A549 (cell line): ENCODE measurements around the gene PRSS23. TPM values are rescaled to one million over a fixed set of nuclear protein-coding genes. Genes with fewer than 3 reads are reported as not detected.

Experiments
- ATAC-seq, 2 experiments: fragments of 200-7000 bp in 1 of 2; fragments of >200 bp in 1 of 2; cut with Nextera tagmentation in 1 of 2; cut with Tn5 transposase in 1 of 2; 3 replicates each; pipeline versions ENCODE4 v1.8.0 to v1.9.1; 2018 to 2020; ENCODE audit warnings: mild to moderate bottlenecking in 1 of 2, moderate library complexity in 1 of 2
- CTCF ChIA-PET: fragments of 300-600 bp; sonication (Branson Sonifier 250); formaldehyde crosslinking; extraction: SDS; loops from one replicate; lab custom pipeline; 2021; ENCODE audit warnings: antibody characterized with exemption, inconsistent platforms; lab: Yijun Ruan, JAX
- POLR2A ChIA-PET: fragments of 350-600 bp; formaldehyde crosslinking; extraction: SDS; loops from one replicate; lab custom pipeline; 2021; ENCODE audit warnings: antibody characterized with exemption, inconsistent platforms; lab: Yijun Ruan, JAX
- DNase-seq, 2 experiments: peaks; one replicate each; pipeline versions ENCODE4 v3.0.0 to v3.0.0-alpha.2; 2011 to 2016; ENCODE audit warnings: low read depth in 1 of 2, low spot score in 1 of 2
- FAIRE-seq: peaks from 2 replicates; lab custom pipeline; 2011; peaks lifted over from hg19 to GRCh38; lab: Jason Lieb, UNC
- H3K27ac ChIP-seq, 2 experiments: fragments of >200 bp; sonication (Bioruptor Twin); formaldehyde crosslinking; 3 replicates each; pipeline ENCODE4 v1.5.1; 2016 to 2017
- H3K4me1 ChIP-seq: fragments of >200 bp; sonication (Bioruptor Twin); formaldehyde crosslinking; 3 replicates; pipeline ENCODE4 v1.6.1; 2016
- H3K4me2 ChIP-seq: fragments of >200 bp; sonication (Bioruptor Twin); formaldehyde crosslinking; 3 replicates; pipeline ENCODE4 v1.6.1; 2016
- H3K4me3 ChIP-seq: fragments of >200 bp; sonication (Bioruptor Twin); formaldehyde crosslinking; 3 replicates; pipeline ENCODE4 v1.5.1; 2016
- H3K9me3 ChIP-seq: fragments of >200 bp; sonication (Bioruptor Twin); formaldehyde crosslinking; 3 replicates; pipeline ENCODE4 v1.6.1; 2016
- ATOH8 ChIP-seq: fragments of 250-450 bp; sonication (Bioruptor Pico); IDR thresholded peaks from 2 replicates; pipeline ENCODE4 v1.5.0; 2020; ENCODE audit warnings: low read depth, mild to moderate bottlenecking, moderate library complexity
- BHLHE40 ChIP-seq: IDR thresholded peaks from 2 replicates; pipeline ENCODE4 v1.6.1; 2012; ENCODE audit warnings: low read depth, low read length, inconsistent platforms
- CBX8 ChIP-seq: fragments of 200-600 bp; sonication (generic); IDR thresholded peaks from 2 replicates; pipeline ENCODE4 v1.6.1; 2016
- CEBPB ChIP-seq, 2 experiments: fragments of >200 bp in 1 of 2; sonication (Bioruptor Twin) in 1 of 2; formaldehyde crosslinking in 1 of 2; IDR thresholded peaks; 2 replicates each; pipeline ENCODE4 v1.6.1; 2012 to 2016
- CHD2 ChIP-seq: fragments of 150-350 bp; IDR thresholded peaks from 2 replicates; pipeline ENCODE4 v1.6.1; 2014; ENCODE audit warnings: low read length; ENCODE audit not compliant: partially characterized antibody
- EHF ChIP-seq: fragments of 250-450 bp; sonication (Bioruptor Pico); IDR thresholded peaks from 2 replicates; pipeline ENCODE4 v1.5.0; 2020; ENCODE audit warnings: mild to moderate bottlenecking
- FOSB ChIP-seq: fragments of 250-450 bp; sonication (Bioruptor Pico); IDR thresholded peaks from 2 replicates; pipeline ENCODE4 v1.5.0; 2020; ENCODE audit warnings: mild to moderate bottlenecking, moderate library complexity
- FOSL2 ChIP-seq, 2 experiments: fragments of 450-650 bp in 1 of 2; fragments of >200 bp in 1 of 2; sonication (Bioruptor Twin) in 1 of 2; formaldehyde crosslinking; IDR thresholded peaks; 2 replicates each; pipeline versions ENCODE4 v1.5.0 to v1.6.1; 2016 to 2020; ENCODE audit warnings: mild to moderate bottlenecking in 1 of 2, moderate library complexity in 1 of 2
- GATA3 ChIP-seq: IDR thresholded peaks from 2 replicates; pipeline ENCODE4 v1.6.1; 2012; ENCODE audit warnings: borderline replicate concordance
- HEYL ChIP-seq: fragments of 250-450 bp; sonication (Bioruptor Pico); IDR thresholded peaks from 2 replicates; pipeline ENCODE4 v1.8.0; 2021; ENCODE audit warnings: mild to moderate bottlenecking, moderate library complexity
- HMGXB4 ChIP-seq: fragments of 250-450 bp; sonication (Bioruptor Pico); IDR thresholded peaks from 2 replicates; pipeline ENCODE4 v1.5.0; 2021; ENCODE audit warnings: mild to moderate bottlenecking, moderate library complexity, borderline replicate concordance
- HOXA7 ChIP-seq: fragments of 250-450 bp; sonication (Bioruptor Pico); IDR thresholded peaks from 2 replicates; pipeline ENCODE4 v1.5.0; 2020; ENCODE audit warnings: mild to moderate bottlenecking, moderate library complexity
- HOXB13 ChIP-seq: fragments of 250-450 bp; sonication (Bioruptor Pico); IDR thresholded peaks from 2 replicates; pipeline ENCODE4 v1.5.0; 2020; ENCODE audit warnings: low read depth, mild to moderate bottlenecking, moderate library complexity
- JUN ChIP-seq, 2 experiments: fragments of >200 bp; sonication (Bioruptor Twin); formaldehyde crosslinking; IDR thresholded peaks; 2 replicates in 1 of 2; 3 replicates in 1 of 2; pipeline ENCODE4 v1.6.1; 2016 to 2017
- KDM1A ChIP-seq: fragments of 200-600 bp; sonication (generic); IDR thresholded peaks from 2 replicates; pipeline ENCODE4 v1.6.1; 2016; ENCODE audit warnings: low read depth, mild to moderate bottlenecking
- KDM5A ChIP-seq: fragments of 200-600 bp; sonication (generic); IDR thresholded peaks from 2 replicates; pipeline ENCODE4 v1.6.1; 2016; ENCODE audit warnings: antibody characterized with exemption, mild to moderate bottlenecking
- MAFK ChIP-seq: fragments of 450-650 bp; IDR thresholded peaks from 2 replicates; pipeline ENCODE4 v1.6.1; 2014; ENCODE audit not compliant: partially characterized antibody
- MAZ ChIP-seq: fragments of 150-350 bp; IDR thresholded peaks from 2 replicates; pipeline ENCODE4 v1.6.1; 2014; ENCODE audit warnings: antibody characterized with exemption, low read depth, low read length, borderline replicate concordance
- NPAS2 ChIP-seq: fragments of 250-450 bp; sonication (Bioruptor Pico); IDR thresholded peaks from 2 replicates; pipeline ENCODE4 v1.8.0; 2022; ENCODE audit warnings: mild to moderate bottlenecking, moderate library complexity, borderline replicate concordance
- NR3C1 ChIP-seq: fragments of >200 bp; sonication (Bioruptor Twin); formaldehyde crosslinking; IDR thresholded peaks from 3 replicates; pipeline ENCODE4 v1.6.1; 2017
- PHF8 ChIP-seq: fragments of 200-600 bp; sonication (generic); IDR thresholded peaks from 2 replicates; pipeline ENCODE4 v1.6.1; 2016; ENCODE audit warnings: low read depth, mild to moderate bottlenecking, antibody characterized with exemption, moderate library complexity, borderline replicate concordance
- POLR2A ChIP-seq: IDR thresholded peaks from 2 replicates; pipeline ENCODE4 v1.6.1; 2012; ENCODE audit warnings: mild to moderate bottlenecking, low read length
- POLR2AphosphoS2 ChIP-seq: conservative IDR thresholded peaks from 2 replicates; pipeline ENCODE4 v1.6.1; 2012; ENCODE audit warnings: low read length, improper control_type of control experiment, inconsistent platforms
- RAD21 ChIP-seq, 2 experiments: fragments of >200 bp in 1 of 2; sonication (Bioruptor Twin) in 1 of 2; formaldehyde crosslinking in 1 of 2; IDR thresholded peaks in 1 of 2; conservative IDR thresholded peaks in 1 of 2; 2 replicates in 1 of 2; 3 replicates in 1 of 2; pipeline ENCODE4 v1.6.1; 2012 to 2018; ENCODE audit warnings: inconsistent platforms in 1 of 2
- REST ChIP-seq: fragments of 200-600 bp; sonication (generic); IDR thresholded peaks from 2 replicates; pipeline ENCODE4 v1.6.1; 2016; ENCODE audit warnings: antibody characterized with exemption, mild to moderate bottlenecking, moderate library complexity
- SMC3 ChIP-seq: fragments of >200 bp; sonication (Bioruptor Twin); formaldehyde crosslinking; IDR thresholded peaks from 3 replicates; pipeline ENCODE4 v1.6.1; 2018; ENCODE audit warnings: inconsistent platforms
- SREBF2 ChIP-seq: fragments of 450-650 bp; IDR thresholded peaks from 2 replicates; pipeline ENCODE4 v1.6.1; 2014; ENCODE audit warnings: mild to moderate bottlenecking, moderate library complexity
- TFCP2L1 ChIP-seq: fragments of 250-450 bp; sonication (Bioruptor Pico); IDR thresholded peaks from 2 replicates; pipeline ENCODE4 v1.5.0; 2021; ENCODE audit warnings: mild to moderate bottlenecking
- ZC3H11A ChIP-seq: fragments of 450-650 bp; IDR thresholded peaks from 2 replicates; pipeline ENCODE4 v1.6.1; 2014; ENCODE audit warnings: antibody characterized with exemption, mild to moderate bottlenecking
- WGBS: methylation state at CpG from one replicate; pipeline ENCODE4 v1.1.6; 2017; ENCODE audit errors: missing lambda C conversion rate; 5-methylcytosine and 5-hydroxymethylcytosine counted together
- polyA plus RNA-seq, 4 experiments: library from polyadenylated mRNA; depleted of rRNA in 3 of 4; stranded (reverse); fragments of >200 nt; fragmentation: RNase III in 1 of 4; extraction: RNeasy Plus Mini Kit Qiagen cat#74134 plus additional on column Dnase treatment in 1 of 4; gene quantifications; 2 replicates in 3 of 4; 3 replicates in 1 of 4; pipeline ENCODE4 v1.2.3, GENCODE V29; 2011 to 2017

Gene PRSS23
- polyA plus RNA-seq, 2 of the 4 experiments (the other 2 are of a cell fraction): 217 to 240 TPM

- TF ChIP-seq MAZ (no peak), FOSL2 (IDR thresholded peaks at IDR 0.05) (no peak), FOSL2 (CRISPR knock-in tag; IDR thresholded peaks at IDR 0.05) (no peak), CBX8 (no peak), ATOH8 (no peak), BHLHE40 (no peak), POLR2A (no peak), PHF8 (no peak), KDM5A (no peak), GATA3 (peak; percentile 89), RAD21 (conservative IDR thresholded peaks at IDR 0.05 in 1 of 2, IDR thresholded peaks at IDR 0.05 in 1 of 2) (no peak), MAFK (peak; percentile 85), CHD2 (no peak), EHF (CRISPR knock-in tag) (no peak), ZC3H11A (no peak), HOXA7 (CRISPR knock-in tag) (0 out of 2 replicates have a peak, but pooled peaks have one; percentile 38), NR3C1 (no peak), TFCP2L1 (CRISPR knock-in tag) (no peak)
These were observed 10.1 kb upstream of the PRSS23 start (continued) for GRCh38 chr11:86790195-86790725.

GRCh38 chr11:86790867-86791849, 9.2 kb upstream of the PRSS23 start:
- CTCF ChIA-PET: interaction anchor here (0.7 to 3.1 kb wide), 6 partner anchors 8 to 183 kb away, joined by 3 to 11 read pairs (median 6); partner anchors contain the start of gene PRSS23
- POLR2A ChIA-PET: interaction anchor here (1.0 to 2.9 kb wide), 4 partner anchors 9 to 307 kb away, joined by 3 to 28 read pairs (median 3); partner anchors contain the start of gene PRSS23
- FAIRE-seq: no peak
- TF ChIP-seq REST: no peak
- Histone ChIP-seq H3K4me1 (peaks cover 29% of the 10 kb centered on the region), H3K4me3 (no peak overlapping the region), H3K27ac (peak overlapping the region; percentile 44 to 76; a peak in 5 of 6 replicates), H3K4me2 (peak overlapping the region; percentile 3; the same call in 1 of the 3 replicates), H3K9me3 (no peaks in the 10 kb centered on the region)
- WGBS: 86% methylated on average over 5 of the region's 5 CpGs
- peak in 1 of 2 experiments; percentile 35; a peak in 3 of 6 replicates for ATAC-seq
- DNase-seq: no peak

- no peaks in the 10 kb centered on the region for H3K9me3 ChIP-seq
- H3K4me3 ChIP-seq: no peak overlapping the region
- FAIRE-seq: no peak
- POLR2A ChIA-PET: interaction anchor here (1.0 to 2.9 kb wide), 3 partner anchors 8 to 55 kb away, joined by 3 to 28 read pairs (median 3); partner anchors contain the start of gene PRSS23
- 88% methylated on average over 3 of the region's 3 CpGs for WGBS
- CTCF ChIA-PET: interaction anchor here (0.7 to 3.1 kb wide), 4 partner anchors 7 to 184 kb away, joined by 3 to 11 read pairs (median 4); partner anchors contain the start of gene PRSS23
- peak overlapping the region; percentile 2 to 76; a peak in 3 of 6 replicates for H3K27ac ChIP-seq
- H3K4me2 ChIP-seq: no peak overlapping the region
- no peak for ATAC-seq
- DNase-seq: no peak
- H3K4me1 ChIP-seq: peaks cover 37% of the 10 kb centered on the region
- no peak for TF ChIP-seq HOXB13 (CRISPR knock-in tag)
- no peak for TF ChIP-seq HEYL (CRISPR knock-in tag)
- TF ChIP-seq NPAS2 (CRISPR knock-in tag): no peak
- TF ChIP-seq SREBF2: no peak
- TF ChIP-seq HMGXB4: no peak
- no peak for TF ChIP-seq MAZ
- TF ChIP-seq FOSB (CRISPR knock-in tag): no peak
- no peak for TF ChIP-seq JUN (IDR thresholded peaks at IDR 0.05)
- TF ChIP-seq POLR2AphosphoS2: no peak
- TF ChIP-seq KDM1A: no peak
- no peak for TF ChIP-seq CEBPB (IDR thresholded peaks at IDR 0.05)
- no peak for TF ChIP-seq SMC3
These were observed 8.2 kb upstream of the PRSS23 start for GRCh38 chr11:86792150-86792549.
